CD4-positive, alpha-beta memory T cell (primary cell): ENCODE results near the gene PRDX5. TPM values are rescaled to one million over a fixed set of nuclear protein-coding genes. Genes with fewer than 3 reads are reported as not detected.
"Not testable (repeated sequence)": the region's sequence is repeated elsewhere in the genome, so short reads cannot be mapped to it uniquely, and the experiment has no call there.

Experiments
- CTCF ChIA-PET: fragments of 350-600 bp; sonication (Branson Sonifier 250); formaldehyde crosslinking; loops from one replicate; lab custom pipeline; 2021; ENCODE audit warnings: inconsistent platforms; ENCODE audit not compliant: partially characterized antibody; lab: Charles Lee
- POLR2A ChIA-PET: fragments of 350-600 bp; sonication (Branson Sonifier 250); formaldehyde crosslinking; loops from one replicate; lab custom pipeline; 2021; ENCODE audit not compliant: partially characterized antibody; lab: Charles Lee
- DNase-seq, 5 donors: peaks; one replicate each; pipeline versions ENCODE4 v3.0.0 to v3.0.0-alpha.2; 2020 to 2022; ENCODE audit warnings: mixed read lengths in 1 of 5
- H3K27ac ChIP-seq: one replicate; pipeline ENCODE4 v1.7.0; 2013; ENCODE audit warnings: low read depth, low read length
- H3K27me3 ChIP-seq: 2 replicates; pipeline ENCODE4 v1.7.0; 2013; ENCODE audit warnings: mild to moderate bottlenecking, low read length, moderate library complexity; ENCODE audit not compliant: insufficient read depth
- H3K36me3 ChIP-seq: 2 replicates; pipeline ENCODE4 v1.7.0; 2013; ENCODE audit warnings: mild to moderate bottlenecking, low read length, moderate library complexity; ENCODE audit not compliant: insufficient read depth
- H3K4me1 ChIP-seq: 2 replicates; pipeline ENCODE4 v1.7.0; 2013; ENCODE audit warnings: mild to moderate bottlenecking, low read length, moderate library complexity; ENCODE audit not compliant: insufficient read depth
- H3K4me3 ChIP-seq, 2 donors: one replicate each; pipeline ENCODE4 v1.7.0; 2013; ENCODE audit warnings: low read length in 2 of 2, mild to moderate bottlenecking in 1 of 2
- H3K9me3 ChIP-seq, 2 donors: one replicate each; pipeline ENCODE4 v1.7.0; 2013; ENCODE audit warnings: low read length in 2 of 2, control low read depth in 1 of 2; ENCODE audit not compliant: control insufficient read depth in 1 of 2
- H3K27ac Mint-ChIP-seq, 7 donors: one replicate each; pipeline ENCODE4 v1.8.0; 2020 to 2021; ENCODE audit warnings: mixed read lengths in 7 of 7, mild to moderate bottlenecking in 6 of 7, inconsistent platforms in 3 of 7, moderate library complexity in 3 of 7
- H3K27me3 Mint-ChIP-seq, 2 donors: one replicate each; pipeline ENCODE4 v1.8.0; 2020 to 2021; ENCODE audit warnings: mixed read lengths in 2 of 2
- H3K36me3 Mint-ChIP-seq, 2 donors: one replicate each; pipeline ENCODE4 v1.8.0; 2020 to 2021; ENCODE audit warnings: mixed read lengths in 2 of 2, inconsistent platforms in 1 of 2, mild to moderate bottlenecking in 1 of 2
- H3K4me1 Mint-ChIP-seq, 4 donors: one replicate each; pipeline ENCODE4 v1.8.0; 2020 to 2021; ENCODE audit warnings: mixed read lengths in 4 of 4, mild to moderate bottlenecking in 1 of 4
- H3K4me3 Mint-ChIP-seq, 8 donors: one replicate each; pipeline ENCODE4 v1.8.0; 2020 to 2021; ENCODE audit warnings: mixed read lengths in 8 of 8, mild to moderate bottlenecking in 7 of 8, moderate library complexity in 6 of 8, inconsistent platforms in 3 of 8
- H3K9me3 Mint-ChIP-seq, 8 donors: one replicate each; pipeline ENCODE4 v1.8.0; 2020 to 2021; ENCODE audit warnings: mixed read lengths in 8 of 8, mild to moderate bottlenecking in 5 of 8, inconsistent platforms in 3 of 8, moderate library complexity in 1 of 8
- intact Hi-C: fragments of 100-400 bp; cut with micrococcal nuclease; formaldehyde crosslinking; loops from one replicate; pipeline ENCODE4 v1.15.1; 2023
- polyA plus RNA-seq, 2 donors: library from polyadenylated mRNA; unstranded; fragments of 300-500 nt; fragmentation: Illumina TruSeq; gene quantifications; one replicate each; pipeline ENCODE4 v1.2.3, GENCODE V29; 2021
- total RNA-seq, 2 experiments: library from RNA; stranded (reverse); gene quantifications; one replicate each; pipeline ENCODE4 v1.2.3, GENCODE V29; 2021

PRDX5 gene
- total and polyA plus RNA-seq, 4 experiments from 2014 or later: 57.6 to 251 (median 111) TPM

DNA sequence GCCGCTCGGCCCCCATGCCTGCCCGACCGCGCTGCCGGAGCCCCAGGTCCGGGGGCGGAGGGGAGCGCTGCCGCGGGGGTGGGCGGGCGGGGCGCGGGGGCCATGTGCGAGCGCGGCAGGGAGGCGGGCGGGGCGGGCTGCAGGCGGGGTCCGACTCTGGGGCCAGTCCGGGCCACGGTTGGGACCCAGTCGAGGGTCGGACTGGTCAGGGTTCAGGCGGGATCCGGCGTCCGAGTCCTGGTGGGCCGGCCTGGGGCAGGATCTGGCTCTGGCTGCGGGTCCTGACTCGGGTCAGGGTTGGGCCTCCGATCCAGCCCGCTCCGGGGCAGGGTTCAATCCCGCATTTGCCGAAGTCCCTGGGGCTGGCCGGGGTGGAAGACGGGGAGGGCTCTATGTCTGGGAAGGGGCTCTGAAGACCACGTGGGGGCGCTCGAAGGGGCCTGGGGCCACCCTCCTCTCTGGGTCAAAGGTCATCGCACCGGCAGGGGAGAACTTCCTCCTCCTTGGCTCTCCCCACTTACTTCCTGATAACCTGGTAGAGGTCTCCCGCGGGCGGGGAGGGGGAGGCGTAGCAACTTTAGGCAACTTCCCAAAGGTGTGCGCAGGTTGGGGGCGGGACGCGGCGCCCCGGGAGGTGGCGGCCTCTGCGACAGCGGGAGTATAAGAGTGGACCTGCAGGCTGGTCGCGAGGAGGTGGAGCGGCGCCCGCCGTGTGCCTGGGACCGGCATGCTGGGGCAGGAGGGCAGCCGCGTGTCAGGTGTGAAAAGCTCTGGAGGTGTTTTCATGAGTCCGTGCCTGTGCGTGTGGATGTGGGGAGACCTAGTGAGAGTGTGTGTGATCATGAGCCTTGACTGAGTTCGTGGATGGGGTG lies 12.0 kb upstream of the PRDX5 start:
- peaks cover under 1 to 4% of the 10 kb centered on the region in 2 donors for H3K27me3 Mint-ChIP-seq
- Histone ChIP-seq H3K9me3 (no peaks in the 10 kb centered on the region), H3K27ac (peak overlapping the region; percentile 66), H3K27me3 (peaks cover 6% of the 10 kb centered on the region), H3K36me3 (no peaks in the 10 kb centered on the region), H3K4me1 (peaks cover 27% of the 10 kb centered on the region), H3K4me3 (peak overlapping the region; percentile 33 to 75)
- H3K27ac Mint-ChIP-seq: peak overlapping the region; percentile 91 to 97 (median 95)
- DNase-seq: peak; percentile 55 to 79 (median 63)
- peaks cover 11 to 36% (median 22%) of the 10 kb centered on the region in 4 donors for H3K4me1 Mint-ChIP-seq
- ChIA-PET POLR2A (interaction anchor here (0.9 to 8.6 kb wide), 13 partner anchors 11 to 467 kb away, joined by 3 to 192 read pairs (median 21); partner anchors contain the start of genes BAD, FERMT3, FKBP2 and GPR137), CTCF (interaction anchor here (5.8 to 7.8 kb wide), 5 partner anchors 11 to 100 kb away, joined by 45 to 367 read pairs (median 92); partner anchors contain the start of genes FERMT3, NUDT22, PLCB3 and PPP1R14B)
- H3K36me3 Mint-ChIP-seq: peaks cover 0 to 13% of the 10 kb centered on the region in 2 donors
- intact Hi-C loops: loop anchor here (1.0 to 10.0 kb wide), 8 partner anchors 11 to 467 kb away; partner anchors contain the start of genes CCDC88B, FKBP2, MARK2 and PPP1R14B
- no peaks in the 10 kb centered on the region for H3K9me3 Mint-ChIP-seq
- peak overlapping the region; percentile 88 to 96 (median 94) for H3K4me3 Mint-ChIP-seq

DNA sequence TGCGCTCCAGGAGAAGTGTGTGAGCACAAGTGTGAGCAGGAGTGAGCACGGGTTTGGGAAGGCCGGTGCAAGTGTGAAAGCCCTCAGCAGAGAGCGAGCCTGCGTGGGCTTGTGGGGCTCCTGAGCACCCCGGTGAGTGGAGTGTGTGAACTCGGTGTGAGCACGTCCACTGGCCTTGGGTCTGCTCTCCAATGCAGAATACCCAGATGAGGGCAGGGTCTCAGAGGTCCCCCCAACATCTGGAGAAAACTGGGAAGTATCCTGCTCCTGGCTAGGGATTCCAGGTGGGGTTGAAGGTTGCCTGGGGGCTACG lies 11.4 kb upstream of the PRDX5 start:
- peak overlapping the region; percentile 91 to 97 (median 95) for H3K27ac Mint-ChIP-seq
- peaks cover 0 to 15% of the 10 kb centered on the region in 2 donors for H3K36me3 Mint-ChIP-seq
- DNase-seq: no peak
- peaks cover 0 to 1% of the 10 kb centered on the region in 2 donors for H3K27me3 Mint-ChIP-seq
- H3K27me3 ChIP-seq: peaks cover 5% of the 10 kb centered on the region
- ChIA-PET POLR2A (interaction anchor here (1.2 to 8.6 kb wide), 5 partner anchors 11 to 101 kb away, joined by 3 to 192 read pairs (median 124); partner anchors contain the start of genes BAD, FERMT3, GPR137 and PRDX5), CTCF (interaction anchor here (6.8 to 7.8 kb wide), 2 partner anchors 11 to 59 kb away, joined by 54 to 121 read pairs; partner anchors contain the start of genes PLCB3, PPP1R14B, PRDX5 and TRMT112)
- peaks cover 22% of the 10 kb centered on the region for H3K4me1 ChIP-seq
- no peaks in the 10 kb centered on the region for H3K9me3 Mint-ChIP-seq
- H3K4me3 Mint-ChIP-seq: peak overlapping the region; percentile 88 to 96 (median 94)
- no peaks in the 10 kb centered on the region for H3K9me3 ChIP-seq
- H3K27ac ChIP-seq: peak overlapping the region; percentile 66
- intact Hi-C loops: loop anchor here (10.0 kb wide), 1 partner anchor 302 kb away; no protein-coding TSS in a partner anchor
- no peaks in the 10 kb centered on the region for H3K36me3 ChIP-seq
- peaks cover 10 to 35% (median 22%) of the 10 kb centered on the region in 4 donors for H3K4me1 Mint-ChIP-seq
- H3K4me3 ChIP-seq: peak overlapping the region; percentile 33 to 75

DNA sequence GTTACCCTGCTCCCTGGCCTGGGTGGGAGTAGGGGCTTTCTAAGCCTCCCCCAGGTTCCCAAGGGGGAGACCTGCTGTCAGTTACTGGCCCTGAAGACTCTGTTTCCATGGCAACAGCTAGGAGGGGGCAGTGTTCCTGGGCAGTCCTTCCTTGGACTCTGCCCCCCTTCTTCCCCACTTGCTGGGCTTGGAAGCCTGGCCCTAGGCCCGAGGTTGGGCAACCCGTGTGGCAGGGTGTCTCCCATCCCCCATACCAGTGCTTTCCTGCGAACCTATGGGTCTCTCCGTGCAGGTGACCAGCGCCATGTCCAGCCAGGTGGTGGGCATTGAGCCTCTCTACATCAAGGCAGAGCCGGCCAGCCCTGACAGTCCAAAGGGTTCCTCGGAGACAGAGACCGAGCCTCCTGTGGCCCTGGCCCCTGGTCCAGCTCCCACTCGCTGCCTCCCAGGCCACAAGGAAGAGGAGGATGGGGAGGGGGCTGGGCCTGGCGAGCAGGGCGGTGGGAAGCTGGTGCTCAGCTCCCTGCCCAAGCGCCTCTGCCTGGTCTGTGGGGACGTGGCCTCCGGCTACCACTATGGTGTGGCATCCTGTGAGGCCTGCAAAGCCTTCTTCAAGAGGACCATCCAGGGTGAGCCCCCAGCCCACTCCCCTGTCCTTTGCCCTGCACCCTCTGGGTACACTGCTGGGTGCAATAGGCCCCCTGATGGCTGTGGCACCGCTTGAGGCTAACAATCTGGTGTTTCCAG lies 10.9 kb upstream of the PRDX5 start:
- intact Hi-C loops: loop anchor here (10.0 kb wide), 1 partner anchor 302 kb away; no protein-coding TSS in a partner anchor
- Mint-ChIP-seq H3K27me3 (peaks cover 0 to 1% of the 10 kb centered on the region in 2 donors), H3K9me3 (no peaks in the 10 kb centered on the region), H3K36me3 (peaks cover 0 to 15% of the 10 kb centered on the region in 2 donors), H3K4me3 (peak overlapping the region; percentile 88 to 96 (median 94)), H3K4me1 (peaks cover 10 to 31% (median 22%) of the 10 kb centered on the region in 4 donors), H3K27ac (peak overlapping the region in 5 of 7 donors; percentile 19 to 95 (median 57))
- no peak for DNase-seq
- no peaks in the 10 kb centered on the region for H3K9me3 ChIP-seq
- peak overlapping the region; percentile 33 to 75 for H3K4me3 ChIP-seq
- H3K27me3 ChIP-seq: no peaks in the 10 kb centered on the region
- H3K27ac ChIP-seq: peak overlapping the region; percentile 66
- H3K36me3 ChIP-seq: no peaks in the 10 kb centered on the region
- ChIA-PET POLR2A (interaction anchor here (1.2 to 8.6 kb wide), 5 partner anchors 10 to 101 kb away, joined by 3 to 192 read pairs (median 124); partner anchors contain the start of genes BAD, FERMT3, GPR137 and PRDX5), CTCF (interaction anchor here (6.8 to 7.8 kb wide), 2 partner anchors 10 to 60 kb away, joined by 54 to 121 read pairs; partner anchors contain the start of genes PLCB3, PPP1R14B, PRDX5 and TRMT112)
- H3K4me1 ChIP-seq: peaks cover 22% of the 10 kb centered on the region

DNA sequence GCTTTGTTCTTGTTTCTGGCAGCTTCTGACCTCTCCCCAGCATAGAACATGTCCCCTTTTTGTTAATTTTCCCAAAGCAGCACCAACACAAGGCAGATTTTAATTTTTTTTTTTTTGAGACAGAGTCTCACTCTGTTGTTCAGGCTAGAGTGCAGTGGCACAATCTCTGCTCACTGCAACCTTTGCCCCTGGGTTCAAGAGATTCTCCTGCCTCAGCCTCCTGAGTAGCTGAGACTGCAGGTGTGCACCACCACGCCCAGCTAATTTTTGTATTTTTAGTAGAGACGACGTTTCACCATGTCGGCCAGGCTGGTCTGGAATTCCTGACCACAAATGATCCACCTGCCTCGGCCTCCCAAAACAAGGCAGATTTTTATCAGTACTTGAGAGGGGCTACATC lies 10.1 kb upstream of the PRDX5 start:
- not testable (repeated sequence) for H3K9me3 ChIP-seq, H3K27me3 Mint-ChIP-seq, H3K27me3 ChIP-seq, H3K27ac ChIP-seq, H3K9me3 Mint-ChIP-seq, H3K36me3 ChIP-seq, H3K4me3 ChIP-seq, DNase-seq
- Mint-ChIP-seq H3K27ac (peak overlapping the region in 6 of 7 donors; percentile 36 to 90 (median 62)), H3K4me3 (peak overlapping the region in 7 of 8 donors; percentile 26 to 65 (median 52)), H3K36me3 (peaks cover 1 to 19% of the 10 kb centered on the region in 2 donors), H3K4me1 (peaks cover 13 to 35% (median 25%) of the 10 kb centered on the region in 4 donors)
- ChIA-PET POLR2A (interaction anchor here (7.9 to 8.6 kb wide), 2 partner anchors 9 to 102 kb away, joined by 124 to 192 read pairs; partner anchors contain the start of genes FERMT3, PRDX5 and TRMT112), CTCF (interaction anchor here (7.8 kb wide), 1 partner anchor 9 kb away, joined by 54 read pairs; the partner anchor contains the start of genes PRDX5 and TRMT112)
- intact Hi-C loops: loop anchor here (10.0 kb wide), 1 partner anchor 303 kb away; no protein-coding TSS in a partner anchor
- H3K4me1 ChIP-seq: peaks cover 22% of the 10 kb centered on the region

DNA sequence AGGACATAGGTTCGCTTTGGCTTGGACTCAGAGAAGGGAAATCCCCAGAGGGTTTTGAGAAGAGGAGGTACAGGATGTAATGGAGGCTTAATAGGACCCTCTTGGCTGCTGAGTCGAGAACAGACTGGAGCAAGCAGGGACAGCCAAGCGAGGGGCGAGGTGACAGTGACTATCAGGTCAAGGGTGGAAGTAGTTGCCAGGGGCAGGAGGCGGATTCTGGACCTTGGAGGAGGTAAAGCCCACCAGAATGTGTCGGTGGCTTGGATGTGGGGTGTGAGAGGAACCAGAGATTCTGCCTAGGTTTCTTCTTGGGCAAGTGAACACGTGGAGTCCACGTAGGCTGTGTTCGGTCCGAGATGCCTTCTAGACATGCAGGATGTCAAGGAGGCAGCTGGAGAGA lies 5.0 kb upstream of the PRDX5 start:
- Histone ChIP-seq H3K27ac (no peak overlapping the region), H3K4me3 (no peak overlapping the region), H3K27me3 (no peaks in the 10 kb centered on the region), H3K9me3 (no peaks in the 10 kb centered on the region), H3K4me1 (peaks cover 14% of the 10 kb centered on the region), H3K36me3 (peaks cover 12% of the 10 kb centered on the region)
- intact Hi-C loops: no loop called here
- peak overlapping the region in 6 of 7 donors; percentile 16 to 84 (median 65) for H3K27ac Mint-ChIP-seq
- H3K4me1 Mint-ChIP-seq: peaks cover 13 to 33% (median 22%) of the 10 kb centered on the region in 4 donors
- CTCF ChIA-PET: interaction anchor here (1.2 kb wide), 1 partner anchor 106 kb away, joined by 3 read pairs; the partner anchor contains the start of gene FERMT3
- peaks cover 0 to 2% (median 0%) of the 10 kb centered on the region in 8 donors for H3K9me3 Mint-ChIP-seq
- no peak for DNase-seq
- H3K4me3 Mint-ChIP-seq: no peak overlapping the region
- H3K27me3 Mint-ChIP-seq: no peaks in the 10 kb centered on the region
- POLR2A ChIA-PET: no interaction called here
- peaks cover 11 to 31% of the 10 kb centered on the region in 2 donors for H3K36me3 Mint-ChIP-seq

DNA sequence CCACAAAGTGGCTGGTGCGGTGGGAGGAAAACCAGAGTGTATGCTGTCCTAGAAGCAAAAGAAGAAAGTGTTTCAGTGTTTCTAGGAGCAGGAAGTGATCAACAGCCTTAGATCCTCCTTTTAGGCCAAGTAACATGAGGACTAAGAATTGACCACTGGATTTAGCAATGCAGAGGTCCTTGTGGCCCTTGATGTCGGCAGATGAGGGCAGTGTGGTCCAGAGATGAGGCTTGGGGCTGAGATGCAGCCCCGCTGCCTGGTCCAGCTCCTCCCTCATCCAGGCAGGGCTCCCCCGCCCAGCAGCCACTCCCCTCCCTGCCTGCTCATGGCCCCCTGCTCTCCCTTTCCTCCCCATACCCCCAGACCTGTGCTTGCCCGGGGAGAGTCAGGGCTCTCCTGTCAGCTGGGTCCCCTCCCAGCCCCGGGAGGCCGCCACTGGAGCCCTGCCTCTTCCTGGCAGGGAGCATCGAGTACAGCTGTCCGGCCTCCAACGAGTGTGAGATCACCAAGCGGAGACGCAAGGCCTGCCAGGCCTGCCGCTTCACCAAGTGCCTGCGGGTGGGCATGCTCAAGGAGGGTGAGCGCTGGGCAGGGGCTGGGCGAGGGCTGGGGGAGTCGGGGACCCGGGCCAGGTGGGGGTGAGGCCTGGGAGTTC lies 4.3 kb upstream of the PRDX5 start:
- POLR2A ChIA-PET: no interaction called here
- Mint-ChIP-seq H3K36me3 (peaks cover 11 to 33% of the 10 kb centered on the region in 2 donors), H3K4me3 (no peak overlapping the region), H3K4me1 (peaks cover 15 to 40% (median 24%) of the 10 kb centered on the region in 4 donors), H3K9me3 (peaks cover 0 to 2% (median 0%) of the 10 kb centered on the region in 8 donors), H3K27me3 (no peaks in the 10 kb centered on the region), H3K27ac (peak overlapping the region in 2 of 7 donors; percentile 72 to 74)
- Histone ChIP-seq H3K36me3 (peaks cover 12% of the 10 kb centered on the region), H3K4me3 (no peak overlapping the region), H3K27me3 (no peaks in the 10 kb centered on the region), H3K9me3 (no peaks in the 10 kb centered on the region), H3K27ac (no peak overlapping the region), H3K4me1 (peaks cover 14% of the 10 kb centered on the region)
- CTCF ChIA-PET: interaction anchor here (1.2 kb wide), 1 partner anchor 107 kb away, joined by 3 read pairs; the partner anchor contains the start of gene FERMT3
- intact Hi-C loops: no loop called here
- no peak for DNase-seq
